Renal pelvis (tissue), 4 donors: ENCODE measurements around the gene MYO1G. TPM values are rescaled to one million over a fixed set of nuclear protein-coding genes. Genes with fewer than 3 reads are reported as not detected.
"Not testable (repeated sequence)": the region's sequence is repeated elsewhere in the genome, so short reads cannot be mapped to it uniquely, and the experiment has no call there.

Experiments
- DNase-seq: peaks from one replicate; pipeline ENCODE4 v3.0.0-alpha.2; 2013
- polyA plus RNA-seq, 3 donors: library from polyadenylated mRNA; unstranded; fragments of 120-200 nt; gene quantifications; one replicate each; pipeline ENCODE4 v1.2.1, GENCODE V29; 2013; ENCODE audit not compliant: insufficient read length in 3 of 3

Gene MYO1G
- polyA plus RNA-seq, 3 donors = 0.62 to 0.74 (median 0.64) TPM

GRCh38 chr7:44999245-45000092 is 20.7 kb upstream of the MYO1G start:
- DNase-seq = peak; percentile 99

GRCh38 chr7:44998153-44998871 is 19.5 kb upstream of the MYO1G start:
- DNase-seq = no peak

GRCh38 chr7:44995555-44996493 is 17.0 kb upstream of the MYO1G start:
- DNase-seq = no peak

GRCh38 chr7:44994877-44995554 is 16.2 kb upstream of the MYO1G start:
- no peak for DNase-seq

GRCh38 chr7:44992004-44992795 is 13.4 kb upstream of the MYO1G start:
- DNase-seq = not testable (repeated sequence)

- DNase-seq = no peak
These were observed 11.6 kb upstream of the MYO1G start for GRCh38 chr7:44990109-44991023.

GRCh38 chr7:44989132-44989531 is 10.3 kb upstream of the MYO1G start:
- no peak for DNase-seq

GRCh38 chr7:44988701-44989100 is 9.9 kb upstream of the MYO1G start:
- no peak for DNase-seq

- DNase-seq = no peak
These were observed 9.2 kb upstream of the MYO1G start for GRCh38 chr7:44987996-44988395.

- DNase-seq = no peak
These were observed 8.6 kb upstream of the MYO1G start for GRCh38 chr7:44987457-44987856.

- peak; percentile 90 for DNase-seq
These were observed 7.6 kb upstream of the MYO1G start for GRCh38 chr7:44986218-44987053.

GRCh38 chr7:44985900-44986217 is 7.0 kb upstream of the MYO1G start:
- DNase-seq = no peak

- DNase-seq = no peak
These were observed 6.3 kb upstream of the MYO1G start for GRCh38 chr7:44985033-44985695.

GRCh38 chr7:44984478-44984758 is 5.6 kb upstream of the MYO1G start:
- no peak for DNase-seq

GRCh38 chr7:44983742-44984477 is 5.1 kb upstream of the MYO1G start:
- no peak for DNase-seq

- no peak for DNase-seq
These were observed 4.2 kb upstream of the MYO1G start for GRCh38 chr7:44982970-44983369.

GRCh38 chr7:44982535-44982923 is 3.7 kb upstream of the MYO1G start:
- DNase-seq = no peak
